ENCODE results near the gene APOBEC3A. TPM values are rescaled to one million over a fixed set of nuclear protein-coding genes. Genes with fewer than 3 reads are reported as not detected.

The APOBEC3A gene
- not detected for polyA plus RNA-seq (2013, experiment 1 of 2)
- not detected for polyA plus RNA-seq (2013, experiment 2 of 2)

DNA sequence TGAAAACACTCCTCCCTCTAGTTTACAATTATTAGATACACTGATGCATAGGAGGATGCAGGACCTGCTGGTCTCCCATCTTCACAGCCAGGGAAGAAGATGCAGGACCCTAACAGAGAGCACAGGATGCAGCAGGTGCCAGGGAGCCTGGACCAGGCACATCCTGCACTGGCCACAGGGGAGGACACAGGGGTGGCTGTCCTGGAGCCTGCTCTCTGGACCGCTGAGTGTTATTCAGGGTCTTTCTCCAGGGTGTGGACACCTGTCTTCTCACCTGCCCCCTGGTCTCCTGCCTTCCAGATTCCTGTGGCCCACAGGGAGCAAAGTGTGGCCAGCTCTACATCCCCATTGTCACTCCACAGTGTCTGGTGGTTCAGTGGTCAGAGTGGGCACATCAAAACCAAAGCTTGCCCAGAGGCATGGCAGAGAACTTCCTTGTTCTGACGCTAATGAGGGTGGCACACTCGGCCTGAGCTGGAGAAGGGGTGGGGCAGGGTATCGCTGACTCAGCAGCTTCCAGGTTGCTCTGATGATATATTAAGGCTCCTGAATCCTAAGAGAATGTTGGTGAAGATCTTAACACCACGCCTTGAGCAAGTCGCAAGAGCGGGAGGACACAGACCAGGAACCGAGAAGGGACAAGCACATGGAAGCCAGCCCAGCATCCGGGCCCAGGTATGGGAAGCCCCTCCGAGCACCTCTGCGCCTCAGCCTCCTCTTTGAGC is at the start of gene APOBEC3A:
Gene APOBEC3A (plus strand): TSS at position 564 of the 725 bp plus-strand sequence. CDS start 83 bp downstream, at position 647.
- WGBS: 91% methylated on average over 11 of the region's 11 CpGs
- H3K27me3 ChIP-seq (ENCODE audit: insufficient read depth, low read length): no peaks in the 10 kb centered on the region

DNA sequence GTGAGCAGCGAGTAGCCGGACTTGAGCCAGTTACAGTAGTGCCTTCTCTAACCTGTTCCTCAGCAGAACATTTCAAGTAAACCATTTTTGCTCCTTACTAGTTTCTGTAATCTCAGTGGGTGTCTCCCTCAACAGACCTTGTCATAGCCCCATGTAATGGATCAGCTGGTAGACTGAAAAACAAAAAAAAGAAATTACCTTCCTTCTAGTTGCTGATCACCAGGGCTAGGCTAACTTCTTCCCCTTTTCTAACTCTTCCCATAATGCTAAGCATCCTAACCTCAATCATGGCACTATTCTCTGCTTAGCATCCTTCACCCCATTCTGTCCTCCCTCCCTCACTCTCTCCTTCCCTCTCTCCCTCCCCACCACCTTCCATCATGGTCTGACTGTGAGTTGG is 49.6 kb upstream of the APOBEC3A start:
- Histone ChIP-seq H3K9ac (ENCODE audit: low read depth, low read length) (no peak overlapping the region), H3K4me3 (ENCODE audit: low read length) (no peak overlapping the region)

More for the DNA sequence above, at the start of gene APOBEC3A:
- H3K9ac ChIP-seq (ENCODE audit: low read depth, low read length): no peak within 1 kb of the TSS
- no peaks in the 10 kb centered on the region for H3K9me3 ChIP-seq (ENCODE audit: insufficient read depth, low read depth, low read length)
- H3K27ac ChIP-seq (ENCODE audit: low read depth, low read length): no peak within 1 kb of the TSS
- no peaks in the 10 kb centered on the region for H3K36me3 ChIP-seq (ENCODE audit: insufficient read depth, low read length)
- H3K4me3 ChIP-seq (ENCODE audit: low read length): no peak within 1 kb of the TSS
- H3K4me1 ChIP-seq (ENCODE audit: insufficient read depth, low read length): no peaks in the 10 kb centered on the region

DNA sequence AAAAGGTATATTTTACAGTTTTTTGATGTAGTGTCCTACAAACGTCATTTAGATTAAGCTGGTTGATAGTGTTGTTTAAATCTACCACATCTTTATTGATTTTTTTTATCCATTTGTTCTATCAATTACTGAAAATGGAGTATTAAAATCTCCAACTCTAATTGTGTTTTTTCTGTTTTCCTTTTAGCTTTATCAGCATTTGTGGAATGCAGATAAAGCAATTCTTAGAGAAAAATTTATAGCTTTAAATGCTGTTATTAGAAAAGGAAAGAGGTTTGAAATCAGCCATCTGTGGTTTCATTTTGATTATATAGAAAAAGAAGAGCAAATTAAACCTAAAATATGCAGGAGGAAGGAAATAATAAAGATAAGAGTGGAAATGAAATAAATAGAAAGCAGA is 46.0 kb upstream of the APOBEC3A start:
- no peak overlapping the region for H3K9ac ChIP-seq (ENCODE audit: low read depth, low read length)
- H3K27me3 ChIP-seq (ENCODE audit: insufficient read depth, low read length): no peaks in the 10 kb centered on the region
- WGBS: no CpG with 5 or more reads among the region's 1 CpG
- no peaks in the 10 kb centered on the region for H3K4me1 ChIP-seq (ENCODE audit: insufficient read depth, low read length)
- peaks cover 1% of the 10 kb centered on the region; the same call in 1 of the 2 replicates for H3K9me3 ChIP-seq (ENCODE audit: insufficient read depth, low read depth, low read length)
- H3K36me3 ChIP-seq (ENCODE audit: insufficient read depth, low read length): no peaks in the 10 kb centered on the region
- H3K27ac ChIP-seq (ENCODE audit: low read depth, low read length): no peak overlapping the region
- H3K4me3 ChIP-seq (ENCODE audit: low read length): no peak overlapping the region

More for the DNA sequence above, 49.6 kb upstream of the APOBEC3A start:
- no peaks in the 10 kb centered on the region for H3K36me3 ChIP-seq (ENCODE audit: insufficient read depth, low read length)
- H3K9me3 ChIP-seq (ENCODE audit: insufficient read depth, low read depth, low read length): peaks cover 28% of the 10 kb centered on the region
- WGBS: 90% methylated on average over 2 of the region's 2 CpGs
- H3K27ac ChIP-seq (ENCODE audit: low read depth, low read length): no peak overlapping the region
- H3K4me1 ChIP-seq (ENCODE audit: insufficient read depth, low read length): no peaks in the 10 kb centered on the region
- H3K27me3 ChIP-seq (ENCODE audit: insufficient read depth, low read length): no peaks in the 10 kb centered on the region

DNA sequence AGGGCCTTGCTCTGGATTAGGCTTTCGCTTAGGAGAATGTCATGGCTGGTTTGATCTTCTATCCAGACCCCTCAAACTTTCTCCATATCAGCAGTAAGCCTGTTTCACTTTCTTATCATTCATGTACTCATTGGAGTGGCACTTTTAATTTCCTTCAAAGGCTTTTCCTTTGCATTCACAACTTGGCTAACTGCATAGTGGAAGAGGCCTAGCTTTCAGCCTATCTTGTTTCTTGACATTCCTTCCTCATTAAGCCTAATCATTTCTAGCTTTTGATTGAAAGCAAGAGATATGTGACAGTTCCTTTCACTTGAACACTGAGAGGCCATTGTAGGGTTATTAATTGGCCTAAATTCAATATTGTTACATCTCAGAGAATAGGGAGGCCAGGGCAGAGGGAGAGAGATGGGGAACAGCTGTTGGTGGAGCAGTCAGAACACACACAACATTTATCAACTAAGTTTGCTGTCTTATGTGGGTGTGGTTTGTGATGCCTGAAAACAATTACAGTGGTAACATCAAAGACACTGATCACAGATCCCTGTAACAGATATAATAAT is 37.7 kb upstream of the APOBEC3A start:
- H3K4me1 ChIP-seq (ENCODE audit: insufficient read depth, low read length): peaks cover 5% of the 10 kb centered on the region; the same call in 1 of the 2 replicates
- whole genome bisulfite sequencing: 93% methylated on average over 1 of the region's 1 CpG
- H3K27ac ChIP-seq (ENCODE audit: low read depth, low read length): no peak overlapping the region
- no peaks in the 10 kb centered on the region for H3K9me3 ChIP-seq (ENCODE audit: insufficient read depth, low read depth, low read length)
- H3K9ac ChIP-seq (ENCODE audit: low read depth, low read length): no peak overlapping the region
- H3K27me3 ChIP-seq (ENCODE audit: insufficient read depth, low read length): no peaks in the 10 kb centered on the region
- no peaks in the 10 kb centered on the region for H3K36me3 ChIP-seq (ENCODE audit: insufficient read depth, low read length)
- H3K4me3 ChIP-seq (ENCODE audit: low read length): no peak overlapping the region

DNA sequence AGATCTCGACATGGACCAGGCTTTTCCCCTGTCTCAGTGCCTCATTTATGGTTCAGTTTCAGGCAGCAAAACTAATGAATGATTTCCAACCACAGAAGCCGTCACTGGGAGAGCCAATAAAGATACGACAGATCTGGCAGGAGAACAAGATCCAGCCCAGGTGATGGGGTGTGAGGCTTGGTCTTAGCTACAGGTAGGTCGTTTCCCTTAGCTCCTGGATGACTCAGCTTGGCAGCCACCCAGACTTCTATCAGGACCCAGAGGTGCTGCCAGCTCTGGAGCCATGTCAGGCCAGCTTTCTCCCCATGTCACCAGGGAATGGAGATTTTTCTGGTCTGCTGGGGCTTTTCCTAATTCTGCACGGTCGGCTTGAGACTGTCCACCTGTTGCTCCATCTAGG is 36.3 kb upstream of the APOBEC3A start:
- 86% methylated on average over 6 of the region's 6 CpGs for WGBS
- Histone ChIP-seq H3K4me1 (ENCODE audit: insufficient read depth, low read length) (peaks cover 5% of the 10 kb centered on the region; the same call in 1 of the 2 replicates), H3K4me3 (ENCODE audit: low read length) (no peak overlapping the region), H3K27me3 (ENCODE audit: insufficient read depth, low read length) (no peaks in the 10 kb centered on the region), H3K27ac (ENCODE audit: low read depth, low read length) (no peak overlapping the region), H3K9ac (ENCODE audit: low read depth, low read length) (no peak overlapping the region), H3K9me3 (ENCODE audit: insufficient read depth, low read depth, low read length) (no peaks in the 10 kb centered on the region), H3K36me3 (ENCODE audit: insufficient read depth, low read length) (no peaks in the 10 kb centered on the region)

DNA sequence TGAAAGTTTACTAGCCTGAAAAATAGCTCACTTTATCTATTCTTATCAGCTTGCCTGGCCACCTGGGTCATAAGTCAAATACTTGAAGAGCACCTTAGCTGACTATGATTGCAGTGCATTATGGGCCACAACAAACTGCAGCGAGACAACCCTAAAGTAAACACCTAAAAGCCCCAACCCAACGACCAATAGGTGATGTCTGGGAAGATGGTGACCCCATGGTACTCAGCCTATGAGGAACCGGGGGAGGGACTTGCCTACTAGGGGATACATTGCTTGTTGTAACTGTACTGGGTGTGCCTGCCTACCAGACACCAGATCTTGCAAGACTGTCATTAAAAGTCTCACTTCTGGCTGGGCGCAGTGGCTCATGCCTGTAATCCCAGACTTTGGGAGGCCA is 35.6 kb upstream of the APOBEC3A start:
- no peaks in the 10 kb centered on the region for H3K9me3 ChIP-seq (ENCODE audit: insufficient read depth, low read depth, low read length)
- no peaks in the 10 kb centered on the region for H3K36me3 ChIP-seq (ENCODE audit: insufficient read depth, low read length)
- no peak overlapping the region for H3K9ac ChIP-seq (ENCODE audit: low read depth, low read length)
- no peak overlapping the region for H3K27ac ChIP-seq (ENCODE audit: low read depth, low read length)
- no peaks in the 10 kb centered on the region for H3K27me3 ChIP-seq (ENCODE audit: insufficient read depth, low read length)
- WGBS: 88% methylated on average over 4 of the region's 4 CpGs
- H3K4me3 ChIP-seq (ENCODE audit: low read length): no peak overlapping the region
- H3K4me1 ChIP-seq (ENCODE audit: insufficient read depth, low read length): peaks cover 5% of the 10 kb centered on the region; the same call in 1 of the 2 replicates

DNA sequence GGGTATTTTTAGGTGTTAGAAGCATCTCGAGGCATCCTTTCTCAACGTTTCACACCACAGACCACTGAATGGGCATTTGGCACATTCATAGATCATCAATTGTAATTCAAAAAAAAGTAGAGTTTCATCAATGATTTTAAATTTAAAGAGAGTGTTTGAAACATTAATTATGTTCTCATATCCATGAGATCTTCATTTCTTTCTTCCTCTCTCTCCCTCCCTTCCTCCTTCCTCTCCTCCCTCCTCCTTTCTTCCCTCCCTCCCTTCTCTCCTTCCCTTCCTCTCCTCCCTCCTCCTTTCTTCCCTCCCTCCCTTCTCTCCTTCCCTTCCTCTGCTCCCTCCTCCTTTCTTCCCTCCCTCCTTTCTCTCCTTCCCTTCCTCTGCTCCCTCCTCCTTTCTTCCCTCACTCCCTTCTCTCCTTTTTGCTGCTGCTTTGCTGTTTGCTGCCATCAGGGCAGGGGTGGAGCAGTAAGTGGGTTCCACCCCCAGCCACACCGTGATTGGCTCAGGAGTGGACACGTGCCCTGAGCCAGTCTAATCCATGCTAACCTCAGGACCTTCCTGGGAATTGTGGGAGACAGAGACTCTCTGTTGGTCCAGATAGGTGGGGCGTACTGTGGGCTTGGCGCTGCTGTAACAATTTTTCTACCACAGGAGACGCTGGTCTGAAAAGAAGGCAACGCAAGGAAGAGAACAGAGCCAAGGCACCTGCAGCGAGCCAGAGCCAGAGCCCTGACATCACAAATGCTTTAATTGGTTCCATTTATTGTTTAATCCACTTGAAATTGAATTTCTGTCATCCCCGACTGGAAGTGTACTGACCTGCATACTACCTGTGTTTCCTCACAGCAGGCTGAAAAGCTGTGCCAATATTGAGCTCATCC is 33.7 kb upstream of the APOBEC3A start:
- H3K9me3 ChIP-seq (ENCODE audit: insufficient read depth, low read depth, low read length): no peaks in the 10 kb centered on the region
- H3K27me3 ChIP-seq (ENCODE audit: insufficient read depth, low read length): no peaks in the 10 kb centered on the region
- no peak overlapping the region for H3K4me3 ChIP-seq (ENCODE audit: low read length)
- no peaks in the 10 kb centered on the region for H3K36me3 ChIP-seq (ENCODE audit: insufficient read depth, low read length)
- 73% methylated on average over 9 of the region's 10 CpGs for WGBS
- no peak overlapping the region for H3K9ac ChIP-seq (ENCODE audit: low read depth, low read length)
- H3K27ac ChIP-seq (ENCODE audit: low read depth, low read length): no peak overlapping the region
- peaks cover 8% of the 10 kb centered on the region for H3K4me1 ChIP-seq (ENCODE audit: insufficient read depth, low read length)

DNA sequence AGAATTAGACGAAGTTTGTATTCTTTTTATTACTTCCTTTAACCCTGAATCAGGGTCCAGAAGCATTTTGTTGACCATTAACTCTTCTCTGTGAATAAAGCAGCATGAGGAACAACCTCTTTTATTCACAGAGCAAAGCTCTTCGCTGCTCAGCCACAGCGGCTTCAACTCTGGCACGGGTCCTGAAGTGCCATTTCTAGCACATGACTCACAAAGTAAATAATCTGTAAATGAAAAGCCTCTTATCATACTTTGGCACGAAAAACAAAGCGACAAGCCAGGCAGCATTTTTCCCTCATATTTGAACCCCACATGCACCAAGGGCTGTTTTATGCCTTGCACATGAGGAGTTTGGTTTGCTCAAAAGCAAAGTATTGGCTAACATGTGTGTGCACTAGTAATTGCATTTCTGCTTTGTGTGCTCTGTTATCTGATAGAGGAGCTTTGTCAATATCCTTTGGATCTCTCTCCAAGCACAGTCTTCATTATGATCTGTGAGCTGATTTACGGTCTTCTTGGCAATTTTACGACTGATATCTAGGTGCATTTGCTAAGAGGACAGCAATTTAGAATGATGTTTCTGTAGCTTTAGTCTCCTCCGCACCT is 33.0 kb upstream of the APOBEC3A start:
- WGBS: 61% methylated on average over 8 of the region's 9 CpGs
- no peak overlapping the region for H3K27ac ChIP-seq (ENCODE audit: low read depth, low read length)
- H3K9ac ChIP-seq (ENCODE audit: low read depth, low read length): no peak overlapping the region

DNA sequence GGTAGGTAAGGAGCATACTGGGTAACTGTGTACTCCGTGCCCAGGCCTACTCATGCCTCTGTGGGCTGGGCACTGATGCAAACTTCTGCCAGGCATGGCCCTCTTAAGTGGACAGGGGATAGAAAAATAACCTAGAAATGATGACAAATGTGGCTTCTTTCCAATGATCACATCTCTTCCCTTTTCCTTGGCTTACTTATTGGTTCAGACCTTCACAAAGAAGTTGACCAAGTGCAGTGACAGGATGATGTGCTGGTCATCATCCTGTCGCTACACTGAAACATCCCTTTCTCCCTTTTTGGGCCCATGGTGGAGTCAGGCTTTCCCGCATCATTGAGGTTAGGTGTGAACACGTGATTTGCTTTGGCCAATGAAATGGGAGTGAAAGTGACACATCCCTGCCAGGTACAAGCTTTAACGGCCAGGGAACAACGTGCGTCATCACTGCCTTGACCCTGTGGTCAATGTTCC is 31.8 kb upstream of the APOBEC3A start:
- H3K27ac ChIP-seq (ENCODE audit: low read depth, low read length): no peak overlapping the region
- WGBS: 88% methylated on average over 7 of the region's 7 CpGs

More for the DNA sequence above, 33.0 kb upstream of the APOBEC3A start:
- H3K36me3 ChIP-seq (ENCODE audit: insufficient read depth, low read length): no peaks in the 10 kb centered on the region
- H3K27me3 ChIP-seq (ENCODE audit: insufficient read depth, low read length): no peaks in the 10 kb centered on the region
- peaks cover 8% of the 10 kb centered on the region for H3K4me1 ChIP-seq (ENCODE audit: insufficient read depth, low read length)
- H3K9me3 ChIP-seq (ENCODE audit: insufficient read depth, low read depth, low read length): no peaks in the 10 kb centered on the region
- H3K4me3 ChIP-seq (ENCODE audit: low read length): no peak overlapping the region

DNA sequence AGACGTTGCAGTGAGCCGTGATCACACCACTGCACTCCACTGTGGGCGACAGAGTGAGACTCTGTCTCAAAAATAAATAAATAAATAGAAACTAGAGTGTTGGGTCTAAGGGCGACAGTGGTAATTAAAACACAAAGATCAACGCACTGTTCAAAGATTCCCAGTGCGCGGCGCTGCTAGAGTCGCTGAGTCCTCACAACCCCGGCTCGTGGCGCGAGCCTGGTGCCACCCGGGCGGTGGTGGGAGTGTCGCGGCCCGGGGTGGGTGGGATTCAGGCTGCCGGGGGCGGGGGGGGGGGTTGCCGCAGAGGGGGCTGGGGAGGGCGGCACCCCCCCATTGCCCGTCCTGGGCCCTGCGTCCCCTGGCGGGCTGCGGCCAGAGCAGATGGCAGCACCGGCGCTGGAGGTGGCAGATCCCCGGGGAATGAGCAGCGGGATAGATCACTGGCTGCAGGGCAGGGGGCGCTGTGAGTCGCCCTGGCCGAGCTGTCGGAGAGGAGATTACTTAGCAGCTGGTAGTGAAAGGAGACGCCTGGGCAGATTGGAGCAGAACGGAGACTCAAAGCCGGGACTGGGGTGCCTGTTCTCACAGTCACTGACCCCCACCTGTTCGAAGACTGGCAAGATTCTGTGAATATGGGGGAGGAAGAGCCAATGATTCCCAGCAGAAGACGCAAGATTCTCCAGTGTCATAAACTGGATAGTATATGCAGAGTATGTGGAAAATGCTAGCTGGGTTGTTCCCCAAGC is 30.2 kb upstream of the APOBEC3A start:
- no peak overlapping the region for H3K9ac ChIP-seq (ENCODE audit: low read depth, low read length)
- 13% methylated on average over 32 of the region's 39 CpGs for WGBS

More for the DNA sequence above, 31.8 kb upstream of the APOBEC3A start:
- no peaks in the 10 kb centered on the region for H3K36me3 ChIP-seq (ENCODE audit: insufficient read depth, low read length)
- no peak overlapping the region for H3K4me3 ChIP-seq (ENCODE audit: low read length)
- no peaks in the 10 kb centered on the region for H3K9me3 ChIP-seq (ENCODE audit: insufficient read depth, low read depth, low read length)
- no peaks in the 10 kb centered on the region for H3K27me3 ChIP-seq (ENCODE audit: insufficient read depth, low read length)
- H3K9ac ChIP-seq (ENCODE audit: low read depth, low read length): no peak overlapping the region
- H3K4me1 ChIP-seq (ENCODE audit: insufficient read depth, low read length): peaks cover 8% of the 10 kb centered on the region

More for the DNA sequence above, 30.2 kb upstream of the APOBEC3A start:
- Histone ChIP-seq H3K27me3 (ENCODE audit: insufficient read depth, low read length) (no peaks in the 10 kb centered on the region), H3K27ac (ENCODE audit: low read depth, low read length) (no peak overlapping the region), H3K36me3 (ENCODE audit: insufficient read depth, low read length) (no peaks in the 10 kb centered on the region), H3K4me1 (ENCODE audit: insufficient read depth, low read length) (peaks cover 8% of the 10 kb centered on the region), H3K4me3 (ENCODE audit: low read length) (peak overlapping the region; percentile 33), H3K9me3 (ENCODE audit: insufficient read depth, low read depth, low read length) (no peaks in the 10 kb centered on the region)

Measured in HUES64 (cell line).